GM23338 (cell line): Measurements from ENCODE around the gene DPYD.

ENCODE experiments used
- CTCF ChIP-seq, 2 experiments: fragments of 200-600 bp in 1 of 2; sonication (generic) in 1 of 2; conservative IDR thresholded peaks; 2 replicates each; pipeline versions ENCODE4 v1.5.1 to v1.6.1; 2016 to 2017; ENCODE audit warnings: antibody characterized with exemption in 2 of 2, low read depth in 2 of 2, mild to moderate bottlenecking in 2 of 2, moderate library complexity in 1 of 2
- EZH2 ChIP-seq: fragments of 200-600 bp; sonication (generic); IDR thresholded peaks from one replicate; pipeline ENCODE4 v1.8.0; 2017; ENCODE audit warnings: antibody characterized with exemption, mild to moderate bottlenecking, low read depth; ENCODE audit not compliant: unreplicated experiment
- JUNB ChIP-seq: IDR thresholded peaks from one replicate; pipeline ENCODE4 v1.6.1; 2016; ENCODE audit warnings: antibody characterized with exemption; ENCODE audit not compliant: unreplicated experiment
- POLR2AphosphoS5 ChIP-seq: IDR thresholded peaks from 2 replicates; pipeline ENCODE4 v1.6.1; 2016; ENCODE audit warnings: antibody characterized with exemption, low read depth
- REST ChIP-seq: IDR thresholded peaks from one replicate; pipeline ENCODE4 v1.6.1; 2018; ENCODE audit warnings: antibody characterized with exemption; ENCODE audit not compliant: unreplicated experiment
- STAT1 ChIP-seq: IDR thresholded peaks from one replicate; pipeline ENCODE4 v1.6.1; 2016; ENCODE audit warnings: antibody characterized with exemption; ENCODE audit not compliant: unreplicated experiment

- TF ChIP-seq CTCF (conservative IDR thresholded peaks at IDR 0.05; ENCODE audit: low read depth in 2 of 2) (no peak), STAT1 (no peak), EZH2 (no peak), JUNB (no peak), POLR2AphosphoS5 (no peak), REST (no peak)
Observed at GRCh38 chr1:97092824-97093223, 828.0 kb downstream of the DPYD start.
